Retinal pigment epithelial cell (primary cell): ENCODE measurements around the gene ZNF655.

ENCODE experiments used
- DNase-seq: peaks from one replicate; pipeline ENCODE4 v3.0.0-alpha.2; 2010; ENCODE audit warnings: low read depth
- H3K4me3 ChIP-seq: 2 replicates; pipeline ENCODE4 v1.5.1; 2011; ENCODE audit warnings: mild to moderate bottlenecking, low read length, control low read depth, moderate library complexity
- TF ChIP-seq, protein P1 (sequence below): conservative IDR thresholded peaks from 2 replicates; pipeline ENCODE4 v1.5.1; 2011; ENCODE audit warnings: low read depth, low read length, control low read depth, inconsistent platforms

The ZNF655 gene

DNA sequence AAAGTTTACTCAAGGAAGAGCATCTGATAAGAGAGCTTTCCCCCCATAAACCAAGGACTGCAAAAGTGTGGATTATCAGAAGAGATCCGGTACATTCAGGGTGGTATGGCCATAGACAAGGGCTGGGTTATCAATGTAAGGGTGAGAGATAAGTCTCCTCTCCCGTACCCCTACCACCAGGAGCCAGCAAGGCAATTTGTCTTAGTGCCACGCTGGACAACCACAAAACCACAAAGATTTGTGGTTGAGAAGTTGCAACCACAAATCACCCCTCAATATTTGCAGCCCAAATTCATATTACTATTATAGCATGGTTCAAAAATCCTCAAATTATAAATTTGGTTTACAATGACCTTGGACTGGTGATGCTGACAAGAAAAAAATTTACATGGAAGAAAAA lies 56.1 kb downstream of the ZNF655 start:
- TF ChIP-seq, protein P1, sequence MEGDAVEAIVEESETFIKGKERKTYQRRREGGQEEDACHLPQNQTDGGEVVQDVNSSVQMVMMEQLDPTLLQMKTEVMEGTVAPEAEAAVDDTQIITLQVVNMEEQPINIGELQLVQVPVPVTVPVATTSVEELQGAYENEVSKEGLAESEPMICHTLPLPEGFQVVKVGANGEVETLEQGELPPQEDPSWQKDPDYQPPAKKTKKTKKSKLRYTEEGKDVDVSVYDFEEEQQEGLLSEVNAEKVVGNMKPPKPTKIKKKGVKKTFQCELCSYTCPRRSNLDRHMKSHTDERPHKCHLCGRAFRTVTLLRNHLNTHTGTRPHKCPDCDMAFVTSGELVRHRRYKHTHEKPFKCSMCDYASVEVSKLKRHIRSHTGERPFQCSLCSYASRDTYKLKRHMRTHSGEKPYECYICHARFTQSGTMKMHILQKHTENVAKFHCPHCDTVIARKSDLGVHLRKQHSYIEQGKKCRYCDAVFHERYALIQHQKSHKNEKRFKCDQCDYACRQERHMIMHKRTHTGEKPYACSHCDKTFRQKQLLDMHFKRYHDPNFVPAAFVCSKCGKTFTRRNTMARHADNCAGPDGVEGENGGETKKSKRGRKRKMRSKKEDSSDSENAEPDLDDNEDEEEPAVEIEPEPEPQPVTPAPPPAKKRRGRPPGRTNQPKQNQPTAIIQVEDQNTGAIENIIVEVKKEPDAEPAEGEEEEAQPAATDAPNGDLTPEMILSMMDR, result no peak
- no peak overlapping the region for H3K4me3 ChIP-seq
- no peak for DNase-seq

GRCh38 chr7:99615989-99616358 lies 57.5 kb downstream of the ZNF655 start:
- H3K4me3 ChIP-seq, result peak overlapping the region; percentile 93
- TF ChIP-seq, protein P1, result no peak
- no peak for DNase-seq

- peak within 1 kb of the TSS; percentile 93 for H3K4me3 ChIP-seq
- peak; percentile 86 for DNase-seq
- TF ChIP-seq, protein P1, result peak; percentile 68
Observed at GRCh38 chr7:99616359-99617191, 58.1 kb downstream of the ZNF655 start, which contains the start of gene ZSCAN25. ZSCAN25 (plus strand) TSS chr7:99616946; CDS start chr7:99619607, 2,661 bp downstream.

DNA sequence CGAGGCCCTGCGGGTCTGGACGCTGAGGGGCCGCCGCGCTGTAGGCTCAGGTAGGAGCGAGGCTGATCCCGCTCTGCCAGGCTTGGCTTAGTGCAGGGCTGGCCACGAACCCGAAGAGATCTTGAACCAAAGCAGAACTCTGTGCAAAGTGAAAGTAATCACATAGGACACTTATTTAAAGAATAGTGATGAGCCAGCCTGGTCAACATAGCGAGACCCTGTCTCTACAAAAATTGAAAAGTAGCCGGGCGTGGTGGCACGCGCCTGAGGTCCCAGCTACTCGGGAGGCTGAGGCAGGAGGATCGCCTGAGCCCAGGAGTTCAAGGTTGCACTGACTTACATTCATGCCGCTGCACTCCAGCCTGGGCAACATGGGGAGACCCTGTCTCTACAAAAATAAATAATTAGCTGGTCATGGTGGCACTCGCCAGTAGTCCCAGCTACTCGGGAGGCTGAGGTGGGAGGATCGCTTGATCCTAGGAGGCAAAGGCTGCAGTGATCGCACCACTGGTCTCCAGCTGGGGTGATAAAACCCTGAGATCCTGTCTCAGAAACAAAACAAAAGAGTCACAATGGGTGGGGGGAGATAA lies 58.8 kb downstream of the ZNF655 start:
- no peak for DNase-seq
- TF ChIP-seq, protein P1, result no peak

GRCh38 chr7:99618726-99619125 lies 60.3 kb downstream of the ZNF655 start:
- DNase-seq, result no peak
- TF ChIP-seq, protein P1, result no peak
- H3K4me3 ChIP-seq, result no peak overlapping the region

More for the DNA sequence above, 58.8 kb downstream of the ZNF655 start:
- peak overlapping the region; percentile 93 for H3K4me3 ChIP-seq

GRCh38 chr7:99619571-99620130 lies 61.2 kb downstream of the ZNF655 start:
- H3K4me3 ChIP-seq, result no peak overlapping the region
- DNase-seq, result no peak
- TF ChIP-seq, protein P1, result no peak
